ENCODE data around the gene SMIM36. TPM values are rescaled to one million over a fixed set of nuclear protein-coding genes. Genes with fewer than 3 reads are reported as not detected.

SMIM36 gene
- total RNA-seq, 2 donors from 2014 or later: not detected

DNA sequence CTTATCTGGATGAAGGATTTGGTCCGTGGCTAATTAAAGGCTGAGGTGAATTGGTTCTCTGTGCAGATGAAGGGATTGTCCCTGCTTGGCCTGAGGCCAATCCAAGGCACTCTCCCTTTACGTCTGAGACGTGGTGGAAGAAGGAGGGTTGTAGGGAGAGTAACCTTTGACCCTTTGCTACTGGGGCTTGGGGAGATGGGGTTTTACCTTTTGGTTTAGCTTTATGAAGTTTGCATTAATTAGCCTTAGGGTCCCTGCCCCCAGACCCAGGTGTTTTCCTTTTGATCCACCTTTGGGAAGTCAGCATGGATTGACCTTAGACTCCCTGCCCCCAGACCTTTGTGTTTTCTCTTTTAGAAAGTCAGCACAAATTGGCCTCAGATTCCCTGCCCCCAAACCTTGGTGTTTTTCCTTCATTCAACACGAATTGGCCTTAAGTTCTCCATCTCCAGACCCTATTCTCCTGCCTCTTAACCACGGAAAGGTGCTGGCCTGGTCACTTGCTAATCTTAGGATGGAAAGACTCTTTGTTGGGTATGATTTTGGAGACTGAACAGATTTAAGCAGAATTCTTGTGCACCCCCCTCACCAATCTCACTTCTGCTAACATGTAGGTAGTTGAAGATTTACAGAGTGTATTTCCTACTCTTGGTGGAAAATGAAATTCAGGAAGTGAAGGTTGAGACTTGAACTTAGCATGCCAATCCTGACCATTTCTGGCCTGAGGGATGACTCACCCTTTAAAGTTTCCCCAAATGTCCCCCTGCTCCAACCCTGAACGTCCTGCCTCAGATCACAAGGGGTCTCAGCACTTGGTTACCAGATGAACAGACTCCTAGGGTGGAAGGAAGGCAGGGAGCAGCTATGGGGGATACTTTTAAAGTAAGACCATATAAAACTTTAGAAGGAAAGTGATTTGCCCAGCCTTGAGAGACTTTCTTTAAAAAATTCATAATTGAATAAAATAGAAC, 66.5 kb downstream of the SMIM36 start:
- H3K27me3 Mint-ChIP-seq (ENCODE audit: low read depth): peaks cover 13% of the 10 kb centered on the region
- H3K9me3 Mint-ChIP-seq: no peaks in the 10 kb centered on the region
- ATAC-seq (replicated peaks in 1 of 2) (no peak), DNase-seq (no peak)
- H3K36me3 Mint-ChIP-seq (ENCODE audit: insufficient read depth in 2 of 2): no peaks in the 10 kb centered on the region
- no peaks in the 10 kb centered on the region for H3K4me1 Mint-ChIP-seq (ENCODE audit: low read depth)
- H3K27ac Mint-ChIP-seq: no peak overlapping the region
- no peak overlapping the region for H3K4me3 Mint-ChIP-seq

DNA sequence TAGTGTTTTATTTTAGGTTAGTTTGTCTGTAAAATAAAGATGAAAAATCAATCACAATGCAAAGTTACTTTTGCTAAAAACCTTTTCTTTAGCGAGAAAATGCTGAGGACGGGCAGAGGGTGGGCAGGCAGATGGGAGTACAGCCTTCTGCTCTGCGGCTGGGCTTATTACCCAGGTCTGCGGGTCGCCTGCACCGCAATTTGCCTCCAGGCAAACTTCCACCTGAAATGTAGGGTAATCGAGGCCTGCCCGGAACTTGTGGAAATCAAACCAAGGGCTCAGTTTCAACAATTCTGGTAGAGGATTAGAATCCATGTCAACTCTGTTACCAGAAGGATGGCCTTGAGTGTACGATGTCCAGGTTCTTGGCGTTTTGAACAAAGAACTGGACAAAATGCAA, 67.3 kb downstream of the SMIM36 start:
- DNase-seq: no peak
- Mint-ChIP-seq H3K9me3 (no peaks in the 10 kb centered on the region), H3K27ac (no peak overlapping the region), H3K4me1 (ENCODE audit: low read depth) (no peaks in the 10 kb centered on the region), H3K27me3 (ENCODE audit: low read depth) (peaks cover 21% of the 10 kb centered on the region), H3K4me3 (no peak overlapping the region), H3K36me3 (ENCODE audit: insufficient read depth in 2 of 2) (no peaks in the 10 kb centered on the region)
- no peak for ATAC-seq (replicated peaks in 1 of 2)

GRCh38 chr17:55442953-55443683, 68.1 kb downstream of the SMIM36 start:
- Mint-ChIP-seq H3K4me3 (no peak overlapping the region), H3K27ac (no peak overlapping the region), H3K9me3 (no peaks in the 10 kb centered on the region), H3K36me3 (ENCODE audit: insufficient read depth in 2 of 2) (no peaks in the 10 kb centered on the region), H3K27me3 (ENCODE audit: low read depth) (peaks cover 21% of the 10 kb centered on the region), H3K4me1 (ENCODE audit: low read depth) (no peaks in the 10 kb centered on the region)
- DNase-seq: no peak
- no peak for ATAC-seq (replicated peaks in 1 of 2)

- Mint-ChIP-seq H3K4me3 (no peak overlapping the region), H3K9me3 (no peaks in the 10 kb centered on the region), H3K4me1 (ENCODE audit: low read depth) (peaks cover 2% of the 10 kb centered on the region), H3K36me3 (ENCODE audit: insufficient read depth in 2 of 2) (no peaks in the 10 kb centered on the region), H3K27me3 (ENCODE audit: low read depth) (peaks cover 28% of the 10 kb centered on the region), H3K27ac (no peak overlapping the region)
- DNase-seq (no peak), ATAC-seq (replicated peaks in 1 of 2) (no peak)
Observed at GRCh38 chr17:55442462-55442861, 68.8 kb downstream of the SMIM36 start.

- no peaks in the 10 kb centered on the region for H3K36me3 Mint-ChIP-seq (ENCODE audit: insufficient read depth in 2 of 2)
- peaks cover 37% of the 10 kb centered on the region for H3K27me3 Mint-ChIP-seq (ENCODE audit: low read depth)
- H3K4me1 Mint-ChIP-seq (ENCODE audit: low read depth): peaks cover 11% of the 10 kb centered on the region
- no peaks in the 10 kb centered on the region for H3K9me3 Mint-ChIP-seq
- no peak overlapping the region for H3K27ac Mint-ChIP-seq
- DNase-seq (peak in 1 of 2 donors; percentile 16), ATAC-seq (replicated peaks in 1 of 2) (peak; percentile 89 to 92)
- H3K4me3 Mint-ChIP-seq: no peak overlapping the region
Observed at GRCh38 chr17:55441544-55441943, 69.7 kb downstream of the SMIM36 start.

GRCh38 chr17:55440391-55440790, 70.9 kb downstream of the SMIM36 start:
- no peak for ATAC-seq (replicated peaks in 1 of 2)
- no peak for DNase-seq
- H3K4me3 Mint-ChIP-seq: no peak overlapping the region
- no peaks in the 10 kb centered on the region for H3K9me3 Mint-ChIP-seq
- H3K27me3 Mint-ChIP-seq (ENCODE audit: low read depth): peaks cover 45% of the 10 kb centered on the region
- H3K4me1 Mint-ChIP-seq (ENCODE audit: low read depth): peaks cover 21% of the 10 kb centered on the region
- H3K27ac Mint-ChIP-seq: no peak overlapping the region
- no peaks in the 10 kb centered on the region for H3K36me3 Mint-ChIP-seq (ENCODE audit: insufficient read depth in 2 of 2)

GRCh38 chr17:55437159-55437605, 74.1 kb downstream of the SMIM36 start:
- H3K4me1 Mint-ChIP-seq (ENCODE audit: low read depth): peaks cover 53% of the 10 kb centered on the region
- DNase-seq: no peak
- no peaks in the 10 kb centered on the region for H3K36me3 Mint-ChIP-seq (ENCODE audit: insufficient read depth in 2 of 2)
- H3K4me3 Mint-ChIP-seq: peak overlapping the region; percentile 14 to 38
- H3K9me3 Mint-ChIP-seq: no peaks in the 10 kb centered on the region
- no peak overlapping the region for H3K27ac Mint-ChIP-seq
- H3K27me3 Mint-ChIP-seq (ENCODE audit: low read depth): peaks cover 47% of the 10 kb centered on the region
- no peak for ATAC-seq (replicated peaks in 1 of 2)

DNA sequence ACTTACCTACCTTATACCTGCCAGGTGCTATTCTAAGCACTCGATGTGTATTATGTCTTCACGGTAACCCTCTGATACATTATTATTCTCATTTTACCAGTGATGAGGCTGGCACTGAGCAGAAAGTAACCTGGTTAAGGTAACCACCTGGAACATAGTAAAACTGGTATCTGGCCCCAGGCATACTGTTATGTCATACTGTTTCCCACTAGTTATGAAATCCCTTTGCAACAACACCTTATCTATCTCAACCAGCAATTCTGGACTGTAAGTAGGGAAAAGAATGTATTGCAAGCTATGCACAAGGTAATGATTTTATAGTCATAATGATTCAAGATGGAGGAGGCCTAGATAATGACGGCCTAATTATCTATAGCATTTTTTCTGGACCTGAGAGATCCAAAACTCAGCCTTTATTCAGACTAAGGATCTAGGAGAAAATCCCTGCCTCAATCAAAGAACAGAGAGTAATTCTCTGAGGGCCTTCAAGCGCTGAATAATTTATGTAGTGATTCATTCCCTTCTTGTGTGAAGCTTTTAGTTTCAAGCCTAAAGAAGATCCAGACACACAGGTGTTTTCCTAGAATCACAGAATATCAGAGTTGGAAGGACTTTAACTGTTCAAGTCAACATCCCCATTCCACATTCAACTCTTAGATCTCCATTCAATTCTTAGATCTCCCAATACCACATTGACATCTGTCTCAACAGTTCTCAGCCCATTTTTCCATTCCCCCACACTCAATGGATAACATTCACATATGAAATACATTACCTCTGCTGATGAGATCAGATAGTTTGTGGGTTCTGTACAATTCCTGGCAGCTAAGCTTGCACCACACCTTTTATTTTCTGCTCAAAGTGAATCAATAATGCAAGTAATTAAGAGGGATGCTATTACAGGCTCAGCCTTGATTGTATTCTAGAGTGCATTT, 74.8 kb downstream of the SMIM36 start:
- ATAC-seq (replicated peaks in 1 of 2) (peak; percentile 18 to 40), DNase-seq (no peak)
- H3K9me3 Mint-ChIP-seq: no peaks in the 10 kb centered on the region
- H3K27ac Mint-ChIP-seq: peak overlapping the region; percentile 10
- no peaks in the 10 kb centered on the region for H3K36me3 Mint-ChIP-seq (ENCODE audit: insufficient read depth in 2 of 2)
- peak overlapping the region; percentile 22 to 38 for H3K4me3 Mint-ChIP-seq
- peaks cover 59% of the 10 kb centered on the region for H3K4me1 Mint-ChIP-seq (ENCODE audit: low read depth)
- H3K27me3 Mint-ChIP-seq (ENCODE audit: low read depth): peaks cover 47% of the 10 kb centered on the region

- Mint-ChIP-seq H3K9me3 (no peaks in the 10 kb centered on the region), H3K27me3 (ENCODE audit: low read depth) (peaks cover 52% of the 10 kb centered on the region), H3K4me1 (ENCODE audit: low read depth) (peaks cover 67% of the 10 kb centered on the region), H3K27ac (no peak overlapping the region), H3K4me3 (peak overlapping the region in 1 of 2 donors; percentile 13), H3K36me3 (ENCODE audit: insufficient read depth in 2 of 2) (no peaks in the 10 kb centered on the region)
- ATAC-seq (replicated peaks in 1 of 2): no peak
- DNase-seq: no peak
Observed at GRCh38 chr17:55435408-55435807, 75.8 kb downstream of the SMIM36 start.

DNA sequence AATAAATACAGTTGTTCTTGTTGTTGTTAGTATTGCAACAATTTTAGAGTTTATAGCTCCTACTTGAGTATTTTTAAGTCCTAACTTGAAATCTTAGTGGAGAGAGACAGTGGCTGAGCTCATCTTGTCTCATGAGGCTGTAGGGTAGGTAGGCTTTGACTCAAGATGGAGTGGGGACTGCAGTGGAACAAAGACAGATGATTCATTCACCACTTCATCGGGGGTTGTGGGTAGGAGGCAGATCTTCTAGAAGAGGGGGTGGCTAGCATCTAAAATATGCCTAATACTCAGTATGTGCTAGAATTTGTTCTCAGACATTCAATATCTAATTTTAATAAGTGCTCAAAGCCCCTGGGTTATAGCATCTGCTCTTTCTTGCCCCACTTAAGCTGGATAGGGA, 76.5 kb downstream of the SMIM36 start:
- DNase-seq: peak; percentile 52 to 65
- peaks cover 67% of the 10 kb centered on the region for H3K4me1 Mint-ChIP-seq (ENCODE audit: low read depth)
- H3K27me3 Mint-ChIP-seq (ENCODE audit: low read depth): peaks cover 45% of the 10 kb centered on the region
- no peak overlapping the region for H3K27ac Mint-ChIP-seq
- no peaks in the 10 kb centered on the region for H3K36me3 Mint-ChIP-seq (ENCODE audit: insufficient read depth in 2 of 2)
- H3K4me3 Mint-ChIP-seq: peak overlapping the region in 1 of 2 donors; percentile 13
- ATAC-seq (replicated peaks in 1 of 2): peak; percentile 88 to 91
- no peaks in the 10 kb centered on the region for H3K9me3 Mint-ChIP-seq

- H3K4me3 Mint-ChIP-seq: no peak overlapping the region
- no peak for ATAC-seq (replicated peaks in 1 of 2)
- DNase-seq: no peak
Observed at GRCh38 chr17:55433629-55434422, 77.4 kb downstream of the SMIM36 start.

More at GRCh38 chr17:55433629-55434422, 77.4 kb downstream of the SMIM36 start:
- no peak overlapping the region for H3K27ac Mint-ChIP-seq
- peaks cover 67% of the 10 kb centered on the region for H3K4me1 Mint-ChIP-seq (ENCODE audit: low read depth)
- H3K27me3 Mint-ChIP-seq (ENCODE audit: low read depth): peaks cover 42% of the 10 kb centered on the region
- H3K36me3 Mint-ChIP-seq (ENCODE audit: insufficient read depth in 2 of 2): no peaks in the 10 kb centered on the region
- no peaks in the 10 kb centered on the region for H3K9me3 Mint-ChIP-seq
